HG03066 (cell line): ENCODE results near the gene GJB4.
"Not testable (repeated sequence)": the region's sequence is repeated elsewhere in the genome, so short reads cannot be mapped to it uniquely, and the experiment has no call there.

Experiments
- ATAC-seq: cut with Tn5 transposase; IDR thresholded peaks from one replicate; pipeline ENCODE4 v1.9.1; 2021; ENCODE audit warnings: low read depth; ENCODE audit not compliant: unreplicated experiment

GJB4 gene

GRCh38 chr1:34759503-34760357 is at the start of gene GJB4:
Gene GJB4, plus strand, starts transcription at chr1:34759740. Its CDS starts 1,515 bp downstream, at chr1:34761255.
- no peak for ATAC-seq

- no peak for ATAC-seq
These were observed 48.7 kb upstream of the GJB4 start for GRCh38 chr1:34710812-34711211.

DNA sequence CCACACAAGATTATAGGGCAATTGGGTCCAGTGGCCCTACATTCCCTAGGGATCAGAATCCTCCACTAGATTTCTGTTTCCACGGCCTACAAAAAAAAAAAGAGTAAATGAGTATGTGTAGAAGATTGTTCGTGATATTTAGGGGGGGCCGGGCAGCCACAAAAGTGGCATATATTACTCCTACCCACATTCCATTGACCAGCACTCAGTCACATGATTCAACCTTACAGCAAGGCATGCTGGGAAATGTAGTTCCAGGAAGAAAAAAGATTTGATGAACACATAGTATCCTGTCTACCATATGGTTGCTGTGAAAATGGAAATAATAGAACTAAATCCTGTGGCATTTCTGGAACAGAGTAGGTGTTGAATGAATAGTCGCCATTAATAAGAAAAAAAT is 48.1 kb upstream of the GJB4 start:
- ATAC-seq: no peak

DNA sequence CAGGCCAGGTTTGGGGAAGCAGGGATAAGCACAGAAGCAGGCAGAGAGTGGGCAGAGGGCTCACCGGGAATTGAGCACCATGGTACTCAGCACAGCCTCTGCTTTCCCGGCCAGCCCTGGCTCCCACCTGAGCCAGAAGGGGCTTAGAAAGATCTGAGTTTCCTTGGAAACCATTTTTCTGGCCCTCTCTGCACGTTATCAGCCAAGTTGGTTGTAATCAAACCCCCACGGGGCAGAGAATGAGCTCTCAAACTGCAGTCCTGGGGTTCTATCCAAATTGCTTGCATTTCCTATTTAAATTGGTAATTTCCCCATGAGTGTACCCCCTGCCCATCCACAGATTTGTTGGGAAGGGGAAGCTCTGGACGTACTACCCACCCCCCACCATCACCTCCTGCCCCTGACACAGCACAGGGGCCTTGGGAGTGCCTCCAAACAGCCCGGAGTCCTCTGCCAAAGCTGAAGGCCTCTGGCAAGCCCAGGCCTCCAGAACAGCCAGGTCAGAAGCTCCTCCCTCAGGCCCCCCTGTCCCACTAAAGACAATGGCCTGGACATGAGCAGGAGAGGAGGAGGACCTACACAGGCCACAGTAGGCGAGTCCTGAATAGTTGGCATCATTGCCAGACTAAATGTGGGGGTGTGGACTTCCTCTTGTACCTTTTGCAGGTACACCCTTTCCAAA is 47.4 kb upstream of the GJB4 start:
- ATAC-seq: no peak

DNA sequence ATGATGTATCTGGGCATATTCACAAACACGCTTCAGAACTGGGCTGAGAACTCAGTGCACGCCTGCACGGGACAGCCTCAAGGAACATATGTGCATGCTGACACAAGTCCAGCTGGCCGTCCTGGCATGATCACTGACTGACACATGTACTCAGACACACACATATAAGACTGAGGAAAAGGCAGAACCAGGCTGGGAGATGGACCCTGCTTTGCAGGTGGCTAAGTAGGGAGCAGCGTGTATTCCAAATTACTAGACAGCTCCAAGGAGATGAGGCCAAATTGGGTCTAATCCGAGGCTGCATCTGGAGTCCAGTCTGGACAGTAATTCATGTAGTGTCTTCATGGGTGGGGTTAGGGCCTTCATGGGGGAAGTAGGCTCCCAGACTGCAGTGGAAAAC is 46.1 kb upstream of the GJB4 start:
- no peak for ATAC-seq

GRCh38 chr1:34714386-34714785 is 45.2 kb upstream of the GJB4 start:
- no peak for ATAC-seq

DNA sequence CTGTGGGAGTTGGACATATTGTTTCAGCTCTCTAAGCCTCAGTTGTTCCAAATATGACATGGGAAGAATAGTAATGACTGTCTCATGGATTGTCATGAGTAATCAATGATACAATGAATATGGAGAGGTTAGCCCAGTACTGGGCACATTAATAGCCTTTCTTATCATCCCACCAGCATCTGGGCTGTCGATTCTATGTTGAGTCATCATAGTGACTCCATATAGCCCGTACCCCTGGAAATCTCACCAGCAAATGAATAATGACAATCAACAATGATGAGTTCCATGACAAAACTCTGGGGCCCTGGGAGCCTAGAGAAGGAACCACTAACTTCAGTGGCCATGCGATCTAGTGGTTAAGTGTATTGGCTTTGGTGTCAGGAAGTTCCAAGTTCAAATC is 44.4 kb upstream of the GJB4 start:
- no peak for ATAC-seq

DNA sequence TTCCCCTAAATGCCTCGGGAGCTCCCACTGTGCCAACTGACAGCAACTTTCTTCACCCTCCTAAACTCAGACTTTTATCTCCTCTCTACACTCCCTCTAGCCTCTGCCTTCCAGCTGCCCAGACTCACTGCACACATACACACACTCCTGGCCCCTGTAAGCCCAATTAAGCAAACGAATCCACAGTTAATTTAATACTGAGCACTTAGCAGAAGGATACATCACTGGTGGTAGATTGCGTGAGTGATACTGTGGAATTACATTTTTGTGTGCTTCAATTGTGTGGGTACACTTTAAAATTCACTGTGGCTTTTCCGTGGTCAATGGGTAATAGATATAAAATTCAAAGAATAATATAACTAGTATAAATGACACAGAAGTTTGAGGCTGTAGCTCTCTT is 38.3 kb upstream of the GJB4 start:
- ATAC-seq: no peak

GRCh38 chr1:34721646-34722355 is 37.7 kb upstream of the GJB4 start:
- no peak for ATAC-seq

- ATAC-seq: no peak
These were observed 32.7 kb upstream of the GJB4 start for GRCh38 chr1:34726861-34727260.

DNA sequence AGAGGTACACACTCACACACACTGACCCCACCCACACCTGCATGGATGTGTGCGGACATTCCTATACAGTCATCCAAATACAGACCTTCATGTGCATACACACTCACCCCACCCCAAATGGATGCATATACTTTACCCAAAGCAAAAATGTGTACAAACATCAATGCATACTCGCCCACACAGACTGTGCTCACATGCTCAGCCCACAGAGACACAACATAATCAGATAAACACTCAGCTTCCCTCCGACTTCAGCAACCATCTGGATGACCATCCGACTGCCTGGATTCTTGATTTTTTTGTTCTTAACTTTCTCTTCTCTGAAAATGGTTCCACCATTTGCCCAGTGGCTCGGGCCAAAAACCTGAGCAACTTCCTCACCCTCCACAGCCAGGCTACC is 29.1 kb upstream of the GJB4 start:
- ATAC-seq: no peak

GRCh38 chr1:34732831-34733230 is 26.7 kb upstream of the GJB4 start:
- not testable (repeated sequence) for ATAC-seq

DNA sequence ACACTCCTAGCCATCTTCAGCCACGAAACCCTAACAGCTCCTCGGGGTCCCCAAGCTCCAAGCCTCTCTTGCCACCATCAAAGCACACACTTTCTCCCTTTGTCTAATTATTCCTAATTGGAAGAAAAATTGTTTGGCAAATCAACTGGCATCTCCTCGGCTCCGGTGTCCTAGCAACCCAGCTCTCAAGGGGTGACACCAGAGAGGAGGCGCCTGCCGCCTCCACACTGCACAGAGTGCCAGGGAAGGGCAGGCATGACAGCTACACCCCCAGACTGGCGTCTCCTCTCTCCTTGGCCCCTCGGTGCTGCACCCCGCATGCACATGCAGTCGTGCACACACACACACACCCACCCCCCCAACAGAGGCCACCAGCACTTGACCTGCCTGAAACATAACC is 22.8 kb upstream of the GJB4 start:
- ATAC-seq: no peak

DNA sequence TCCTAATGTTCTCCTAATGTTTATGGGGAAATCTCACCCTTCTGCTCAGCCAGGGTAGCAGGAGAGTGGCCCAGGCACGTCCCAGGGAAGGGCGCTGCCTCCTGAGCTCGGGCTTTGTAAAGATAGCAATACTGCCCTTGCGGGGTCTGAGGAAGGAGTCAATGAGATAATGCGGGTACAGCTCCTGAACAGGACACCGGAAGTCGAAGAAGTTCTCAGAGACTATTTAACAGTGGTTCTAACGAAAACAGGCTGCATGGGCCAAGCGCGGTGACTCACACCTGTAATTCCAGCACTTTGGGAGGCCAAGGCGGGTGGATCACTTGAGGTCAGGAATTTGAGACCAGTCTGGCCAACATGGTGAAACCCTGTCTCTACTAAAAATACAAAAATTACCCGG is 22.3 kb upstream of the GJB4 start:
- ATAC-seq: not testable (repeated sequence)

DNA sequence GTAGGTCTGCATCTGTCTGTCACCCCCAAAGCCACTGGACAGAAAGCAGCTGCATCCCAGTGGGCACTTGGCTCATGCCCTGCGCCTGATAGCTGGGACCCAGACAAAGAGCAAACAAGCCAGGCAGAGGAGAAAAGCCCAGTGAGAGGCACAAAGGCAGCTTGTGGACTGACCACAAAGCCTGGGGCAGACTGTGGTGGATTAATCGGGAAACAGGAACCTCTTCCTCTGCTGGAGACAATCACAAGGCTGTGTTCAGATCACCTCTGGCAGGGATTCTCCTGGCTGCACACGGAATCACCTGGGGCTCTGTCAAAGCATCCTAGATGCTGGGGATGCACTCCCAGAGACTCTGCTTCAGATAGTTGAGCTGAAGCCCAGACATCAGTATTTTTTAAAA is 19.9 kb upstream of the GJB4 start:
- ATAC-seq: no peak

DNA sequence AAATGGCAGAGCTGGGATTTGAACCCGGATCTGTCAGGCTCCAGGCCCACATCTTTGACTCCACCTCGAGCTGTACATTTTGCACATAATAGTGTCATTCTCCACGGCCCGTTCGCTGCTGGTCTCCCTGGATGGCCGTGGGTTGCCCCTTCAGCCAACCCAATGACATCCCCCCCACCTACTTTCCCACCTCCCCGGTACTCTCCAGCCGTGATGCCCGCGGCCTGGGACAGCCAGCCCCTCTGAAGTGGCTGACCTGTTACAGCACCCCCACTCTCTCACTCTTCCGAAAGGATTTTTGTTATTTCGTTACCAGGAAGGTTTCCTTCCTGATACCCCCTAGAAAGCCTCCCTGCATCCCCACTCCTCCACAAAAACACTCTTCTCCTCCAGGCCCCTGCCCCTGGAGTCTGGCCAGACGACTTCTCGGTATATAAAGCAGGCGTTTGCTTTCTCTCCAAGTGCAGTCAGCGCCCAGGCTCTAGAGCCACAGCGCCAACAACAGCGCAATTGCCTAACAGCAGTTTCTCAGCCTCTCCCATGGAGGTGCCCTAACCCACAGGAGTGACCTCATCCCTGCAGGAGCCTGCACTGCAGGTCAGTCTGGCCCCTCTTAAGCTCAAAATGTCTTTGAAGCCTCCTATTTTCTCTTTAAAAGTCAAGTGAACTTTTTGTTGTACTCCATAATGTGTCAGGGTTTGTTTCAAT is 19.2 kb upstream of the GJB4 start:
- no peak for ATAC-seq

- no peak for ATAC-seq
These were observed 16.8 kb upstream of the GJB4 start for GRCh38 chr1:34742667-34743270.

- no peak for ATAC-seq
These were observed 15.8 kb upstream of the GJB4 start for GRCh38 chr1:34743775-34744174.

GRCh38 chr1:34744851-34745250 is 14.7 kb upstream of the GJB4 start:
- ATAC-seq: no peak

GRCh38 chr1:34745666-34746065 is 13.9 kb upstream of the GJB4 start:
- no peak for ATAC-seq
